KOPT-K1 (cell line): ENCODE data around the gene OTOP3.

Source experiments
- H3K27ac ChIP-seq: fragments of 200-600 bp; sonication (generic); 2 replicates; pipeline ENCODE4 v1.5.1; 2016; ENCODE audit warnings: antibody characterized with exemption, mild to moderate bottlenecking, low read depth, low read length; ENCODE audit not compliant: poor library complexity, severe bottlenecking
- H3K36me3 ChIP-seq: fragments of 200-600 bp; sonication (generic); 2 replicates; pipeline ENCODE4 v1.5.1; 2017; ENCODE audit warnings: antibody characterized with exemption, mild to moderate bottlenecking, low read length, moderate library complexity; ENCODE audit not compliant: insufficient read depth
- H3K9me3 ChIP-seq: fragments of 200-600 bp; sonication (generic); 2 replicates; pipeline ENCODE4 v1.5.1; 2017; ENCODE audit warnings: antibody characterized with exemption, low read length, mild to moderate bottlenecking; ENCODE audit not compliant: insufficient read depth, poor library complexity, severe bottlenecking

OTOP3 gene

DNA sequence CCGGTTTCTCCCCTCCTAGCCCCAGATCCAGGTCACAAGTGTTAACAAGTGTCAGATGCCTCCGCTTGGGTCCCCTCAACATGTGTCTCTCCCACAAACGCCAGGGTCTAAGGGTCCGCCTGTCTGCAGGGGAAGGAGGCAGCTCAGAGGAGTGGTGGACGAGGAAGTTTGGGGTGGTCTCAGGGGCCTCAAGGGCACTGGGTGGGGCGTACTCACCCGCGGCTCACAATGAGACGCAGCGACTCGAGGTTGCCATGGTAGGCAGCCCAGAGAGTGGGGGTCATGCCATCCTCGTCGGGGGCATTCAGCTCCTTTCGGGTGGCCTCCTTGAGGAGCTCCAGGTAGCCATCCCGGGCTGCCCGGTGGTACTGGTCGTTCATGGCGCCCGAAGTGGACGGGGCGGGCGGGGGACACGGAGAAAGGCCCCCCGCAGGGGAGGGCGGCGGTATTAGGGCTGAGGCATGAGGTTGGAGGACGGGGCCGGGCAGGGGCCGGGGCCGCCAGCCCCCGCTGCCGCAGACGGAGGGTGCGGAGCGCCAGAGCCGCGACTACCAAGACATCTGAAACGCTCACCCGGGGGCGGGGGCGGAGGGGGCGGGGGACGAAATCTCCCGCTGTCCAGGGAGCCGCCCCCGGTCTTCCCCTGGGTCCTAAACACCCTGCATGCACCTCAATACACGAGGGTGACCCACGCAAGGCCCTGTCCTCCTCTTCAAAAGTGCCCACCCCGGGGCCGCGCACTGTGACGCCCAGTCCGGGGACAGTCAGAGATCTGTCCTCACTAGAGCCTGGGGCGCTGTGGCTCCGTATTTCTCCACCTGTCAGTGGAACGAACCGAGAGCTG, 12.8 kb upstream of the OTOP3 start, which contains the start of gene USH1G:
USH1G (minus strand) TSS at position 562 of the 844 bp plus-strand sequence; CDS start at position 380, 182 bp downstream.
- no peaks in the 10 kb centered on the region for H3K9me3 ChIP-seq
- H3K27ac ChIP-seq = no peak within 1 kb of the TSS
- no peaks in the 10 kb centered on the region for H3K36me3 ChIP-seq

DNA sequence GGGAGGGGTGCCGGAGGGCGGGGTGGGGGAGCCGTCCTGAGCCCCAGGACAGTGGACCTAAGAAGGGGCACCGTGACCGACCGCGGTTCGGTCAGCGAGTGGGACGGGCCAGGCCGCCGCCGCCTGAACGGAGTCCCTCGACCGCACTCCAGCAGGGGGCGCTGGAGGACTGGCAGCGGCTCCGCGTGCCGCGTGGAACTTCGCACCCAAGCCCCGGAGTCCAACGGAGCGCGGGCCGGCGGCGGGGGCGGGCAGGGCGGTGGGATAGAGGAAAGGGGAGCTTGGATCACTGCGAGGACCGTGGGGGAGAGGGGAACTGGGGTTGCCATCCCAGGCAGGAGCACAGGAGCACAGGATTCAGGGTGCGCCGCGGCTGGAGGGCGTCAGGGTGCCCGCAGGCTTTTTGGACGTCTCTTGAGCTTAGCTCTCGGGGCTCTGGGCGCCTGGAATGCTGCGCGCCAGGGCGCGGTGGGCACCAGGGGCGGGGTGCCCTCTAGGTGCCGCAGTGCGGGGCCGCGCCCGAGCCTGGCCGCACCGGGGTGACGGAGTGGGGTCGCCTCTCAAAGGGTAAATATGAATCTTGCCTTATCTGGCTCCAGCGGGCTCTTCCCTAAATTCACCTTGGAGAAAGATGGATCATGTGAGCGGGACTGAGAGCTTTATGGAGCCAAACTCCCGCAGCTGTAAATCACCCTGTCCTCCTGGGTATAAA, 12.0 kb upstream of the OTOP3 start:
- Histone ChIP-seq H3K27ac (no peak overlapping the region), H3K9me3 (no peaks in the 10 kb centered on the region)

GRCh38 chr17:74924250-74924948, 11.3 kb upstream of the OTOP3 start, which contains the start of gene OTOP2:
OTOP2 (plus strand) TSS chr17:74924273; CDS start chr17:74924633, 360 bp downstream.
- H3K27ac ChIP-seq = no peak within 1 kb of the TSS
- H3K36me3 ChIP-seq = no peaks in the 10 kb centered on the region
- H3K9me3 ChIP-seq = no peaks in the 10 kb centered on the region

More for the DNA sequence above, 12.0 kb upstream of the OTOP3 start:
- H3K36me3 ChIP-seq = no peaks in the 10 kb centered on the region

- H3K36me3 ChIP-seq = no peaks in the 10 kb centered on the region
- H3K9me3 ChIP-seq = no peaks in the 10 kb centered on the region
- no peak overlapping the region for H3K27ac ChIP-seq
These were observed 10.5 kb upstream of the OTOP3 start for GRCh38 chr17:74925242-74925641.

DNA sequence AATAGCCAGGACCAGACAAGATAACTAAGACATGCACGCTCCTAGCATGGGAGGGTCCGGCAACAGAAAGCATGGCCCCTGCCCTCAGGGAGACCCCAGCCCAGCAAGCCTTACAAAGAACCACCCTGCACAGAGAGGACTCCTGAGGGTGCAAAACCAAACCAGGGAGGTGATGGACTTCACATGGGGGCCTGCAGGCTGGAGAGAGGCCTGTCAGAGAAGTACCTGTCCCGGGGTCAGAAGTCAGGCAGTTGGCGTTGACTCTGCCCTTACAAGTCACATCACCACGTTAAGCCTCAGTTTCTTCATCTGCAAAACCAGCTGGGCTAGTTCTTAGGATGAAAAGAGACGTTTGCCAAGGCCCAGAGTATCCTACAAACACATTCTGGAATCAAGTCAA, 6.9 kb upstream of the OTOP3 start:
- Histone ChIP-seq H3K9me3 (no peaks in the 10 kb centered on the region), H3K27ac (no peak overlapping the region), H3K36me3 (no peaks in the 10 kb centered on the region)

DNA sequence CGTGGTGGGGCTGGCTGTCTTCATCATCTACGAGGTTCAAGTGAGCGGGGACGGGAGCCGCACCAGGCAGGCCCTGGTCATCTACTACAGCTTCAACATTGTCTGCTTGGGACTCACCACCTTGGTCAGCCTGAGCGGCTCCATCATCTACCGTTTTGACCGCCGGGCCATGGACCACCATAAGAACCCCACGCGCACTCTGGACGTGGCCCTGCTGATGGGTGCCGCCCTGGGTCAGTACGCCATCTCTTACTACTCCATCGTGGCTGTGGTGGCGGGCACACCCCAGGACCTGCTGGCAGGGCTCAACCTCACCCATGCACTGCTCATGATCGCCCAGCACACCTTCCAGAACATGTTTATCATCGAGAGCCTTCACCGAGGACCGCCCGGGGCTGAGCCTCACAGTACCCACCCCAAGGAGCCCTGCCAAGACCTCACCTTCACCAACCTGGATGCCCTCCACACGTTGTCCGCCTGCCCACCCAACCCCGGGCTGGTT, 5.1 kb upstream of the OTOP3 start:
- Histone ChIP-seq H3K27ac (no peak overlapping the region), H3K9me3 (no peaks in the 10 kb centered on the region), H3K36me3 (no peaks in the 10 kb centered on the region)

DNA sequence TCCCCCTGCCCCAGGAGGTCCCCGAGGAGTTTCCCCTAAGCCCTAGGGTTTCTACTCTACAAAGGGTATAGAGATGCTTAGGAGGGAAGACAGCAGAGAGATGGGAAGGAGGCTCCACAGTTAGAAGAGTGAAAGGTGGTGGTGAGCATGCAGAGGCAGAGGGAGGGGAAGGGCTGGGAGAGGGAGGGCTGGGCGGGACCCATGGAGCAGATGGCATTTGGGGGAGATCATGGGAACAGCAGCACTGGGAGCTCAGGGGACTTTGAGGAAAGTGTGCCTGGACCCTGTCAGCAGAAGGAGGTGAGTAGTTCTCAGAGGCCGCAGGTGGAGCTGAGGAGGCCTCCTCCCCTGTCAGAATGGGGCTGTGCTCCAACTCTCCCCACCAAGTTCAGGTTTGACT, 650 bp upstream of the OTOP3 start:
- Histone ChIP-seq H3K27ac (no peak overlapping the region), H3K36me3 (no peaks in the 10 kb centered on the region), H3K9me3 (no peaks in the 10 kb centered on the region)

DNA sequence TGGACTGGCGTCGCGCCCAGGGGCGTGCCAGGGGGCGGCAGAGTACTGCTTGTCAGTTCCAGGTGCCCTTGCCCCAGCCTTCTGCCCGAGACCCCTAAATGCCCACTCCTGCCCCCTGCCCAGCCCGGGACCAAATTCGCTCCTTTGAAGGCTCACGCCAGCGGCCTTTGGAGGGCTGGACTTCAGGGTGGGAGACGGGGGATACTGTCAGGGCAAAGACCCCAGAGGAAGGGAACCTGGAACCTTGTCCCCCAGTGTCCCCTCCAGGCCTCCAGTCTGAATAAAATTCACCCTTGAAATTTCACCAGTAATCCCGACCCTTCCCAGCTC, 737 bp downstream of the OTOP3 start:
- H3K9me3 ChIP-seq = no peaks in the 10 kb centered on the region

DNA sequence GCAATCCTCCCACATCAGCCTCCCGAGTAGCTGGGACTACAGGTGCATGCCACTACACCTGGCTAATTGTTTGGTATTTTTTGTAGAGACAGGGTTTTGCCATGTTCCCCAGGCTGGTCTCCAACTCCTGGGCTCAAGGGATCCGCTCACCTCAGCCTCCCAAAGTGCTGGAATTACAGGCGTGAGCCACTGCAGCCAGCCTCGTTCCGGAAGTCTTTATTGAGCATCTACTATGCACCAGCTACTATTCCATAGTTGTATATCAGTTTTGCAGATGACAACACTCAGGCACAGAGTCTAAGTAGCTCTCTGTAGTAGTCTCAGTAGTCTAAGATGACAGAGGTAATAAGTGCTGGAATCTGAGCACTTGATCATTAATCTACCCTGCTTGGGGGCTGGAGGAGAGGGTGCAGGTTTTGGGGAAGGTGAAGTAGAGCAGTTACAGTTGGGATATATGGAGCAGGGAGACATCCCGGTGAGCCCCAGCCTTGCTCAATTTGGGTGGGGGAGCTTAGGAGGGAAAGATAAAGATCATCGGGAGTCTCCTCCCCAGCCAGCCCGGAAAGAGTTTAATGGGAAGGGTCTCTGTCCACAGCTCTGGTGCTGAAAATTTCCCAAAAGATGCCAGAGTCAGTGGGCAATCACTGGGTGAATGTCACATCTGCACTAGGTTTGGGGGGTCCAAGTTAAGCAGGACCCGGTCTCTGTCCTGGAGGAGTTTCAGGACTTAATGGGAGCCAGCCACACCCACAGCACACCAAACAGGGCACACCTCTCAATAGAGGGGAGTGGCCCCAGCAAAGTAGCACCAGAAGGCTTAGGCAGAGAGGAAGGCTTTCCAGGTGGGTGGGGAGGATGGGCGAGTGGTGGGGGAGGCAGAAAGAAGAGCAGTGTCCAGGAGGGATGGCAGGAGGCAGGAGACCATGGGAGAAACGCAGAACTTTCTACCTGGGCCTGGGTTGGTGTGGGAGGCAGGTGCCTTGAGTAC, 1.7 kb downstream of the OTOP3 start:
- no peaks in the 10 kb centered on the region for H3K9me3 ChIP-seq
- H3K27ac ChIP-seq = no peak overlapping the region

More for the DNA sequence above, 737 bp downstream of the OTOP3 start:
- no peak overlapping the region for H3K27ac ChIP-seq
- H3K36me3 ChIP-seq = no peaks in the 10 kb centered on the region

DNA sequence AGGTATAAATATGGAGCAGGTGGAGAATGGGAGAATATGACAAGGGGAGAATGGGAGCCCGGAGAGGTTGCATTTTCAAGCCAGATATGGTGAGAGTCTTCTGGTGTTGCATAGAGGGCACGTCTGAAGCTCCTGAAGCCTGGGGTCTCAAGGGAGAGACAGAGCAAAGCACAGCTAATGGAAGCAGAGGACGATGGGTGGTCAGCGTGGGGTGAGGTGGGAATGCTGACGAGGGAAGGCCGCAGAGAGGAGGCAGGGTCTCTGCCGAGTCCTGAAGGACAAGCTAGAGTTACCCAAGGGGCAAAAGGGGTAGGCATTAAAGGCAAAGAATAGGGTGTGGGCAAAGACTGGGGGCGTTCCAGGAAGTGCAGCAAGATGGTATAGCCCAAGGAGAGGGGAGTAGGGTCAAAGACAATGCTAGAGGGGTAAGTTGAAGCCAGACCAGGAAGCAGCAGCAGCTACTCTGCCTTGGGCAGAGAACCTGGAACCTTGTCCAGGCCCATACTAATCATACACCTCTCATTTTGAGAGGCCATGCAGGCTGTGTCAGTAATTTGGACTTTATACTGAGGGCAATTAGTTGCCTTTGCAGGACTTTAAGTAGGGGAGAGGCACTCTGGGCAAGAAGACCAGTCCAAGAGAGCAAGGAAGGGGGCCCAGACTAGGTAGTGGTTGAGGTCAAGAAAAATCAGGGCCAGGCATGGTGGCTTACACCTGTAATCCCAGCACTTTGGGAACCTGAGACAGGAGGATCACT, 2.7 kb downstream of the OTOP3 start:
- Histone ChIP-seq H3K36me3 (no peaks in the 10 kb centered on the region), H3K27ac (no peak overlapping the region), H3K9me3 (no peaks in the 10 kb centered on the region)

More for the DNA sequence above, 1.7 kb downstream of the OTOP3 start:
- H3K36me3 ChIP-seq = no peaks in the 10 kb centered on the region

DNA sequence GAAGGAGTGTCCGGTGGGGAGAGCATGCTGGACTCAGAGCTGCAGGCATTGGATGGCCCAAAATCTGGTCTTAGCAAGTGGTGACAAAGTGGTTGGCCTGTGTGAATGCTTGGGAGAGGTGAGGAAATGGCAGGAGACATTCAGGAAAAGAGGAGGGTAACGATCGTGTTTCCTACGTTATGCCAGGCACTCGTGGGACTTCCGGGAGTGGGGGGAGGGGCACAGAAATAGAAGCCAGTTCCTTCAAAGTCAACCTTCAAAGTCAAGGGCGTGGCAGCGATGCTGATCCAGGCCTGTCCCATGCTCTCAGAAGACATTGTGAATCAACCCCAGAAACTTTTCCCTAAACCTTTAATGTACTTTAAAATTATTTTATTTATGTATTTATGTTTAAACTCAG, 3.8 kb downstream of the OTOP3 start:
- no peaks in the 10 kb centered on the region for H3K36me3 ChIP-seq

DNA sequence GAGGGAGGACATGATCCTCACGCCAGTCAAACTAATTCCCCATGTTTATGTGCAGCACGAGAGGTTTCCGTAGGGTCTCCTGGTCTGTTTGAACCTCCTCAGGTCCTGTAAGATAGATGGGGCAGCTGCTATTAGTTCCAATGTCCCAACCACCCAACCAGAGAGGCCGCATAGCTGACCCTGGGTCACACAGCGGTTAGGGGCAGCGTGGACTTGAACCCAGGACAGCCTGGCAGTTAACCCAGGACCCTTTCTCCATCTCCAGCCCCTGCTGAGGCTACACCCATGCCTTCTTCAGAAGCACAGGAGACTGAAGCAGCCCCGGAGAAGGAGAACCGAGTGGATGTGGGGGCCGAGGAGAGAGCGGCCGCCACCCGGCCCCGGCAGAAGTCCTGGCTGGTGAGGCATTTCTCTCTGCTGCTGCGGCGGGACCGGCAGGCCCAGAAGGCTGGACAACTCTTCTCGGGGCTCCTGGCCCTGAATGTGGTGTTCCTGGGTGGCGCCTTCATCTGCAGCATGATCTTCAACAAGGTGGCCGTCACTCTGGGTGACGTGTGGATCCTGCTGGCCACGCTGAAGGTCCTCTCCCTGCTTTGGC, 5.5 kb downstream of the OTOP3 start:
- Histone ChIP-seq H3K36me3 (no peaks in the 10 kb centered on the region), H3K27ac (no peak overlapping the region), H3K9me3 (no peaks in the 10 kb centered on the region)

More for the DNA sequence above, 3.8 kb downstream of the OTOP3 start:
- H3K27ac ChIP-seq = no peak overlapping the region
- H3K9me3 ChIP-seq = no peaks in the 10 kb centered on the region

GRCh38 chr17:74943808-74944522, 8.3 kb downstream of the OTOP3 start:
- Histone ChIP-seq H3K27ac (no peak overlapping the region), H3K9me3 (no peaks in the 10 kb centered on the region), H3K36me3 (no peaks in the 10 kb centered on the region)
